Immature natural killer cell (primary cell): ENCODE measurements around the gene AP4M1. TPM values are rescaled to one million over a fixed set of nuclear protein-coding genes. Genes with fewer than 3 reads are reported as not detected.
A peak's percentile ranks its signal among the peaks of the same experiment; 100 is the strongest.

ENCODE experiments used
- DNase-seq, 3 donors: peaks; one replicate each; pipeline ENCODE4 v3.0.0; 2022; ENCODE audit warnings: mixed read lengths in 1 of 3
- H3K27ac Mint-ChIP-seq, 6 donors: one replicate each; pipeline ENCODE4 v1.8.0; 2020; ENCODE audit warnings: mixed read lengths in 6 of 6, mild to moderate bottlenecking in 5 of 6, inconsistent platforms in 4 of 6, moderate library complexity in 3 of 6
- H3K27me3 Mint-ChIP-seq, 3 donors: one replicate each; pipeline ENCODE4 v1.8.0; 2020 to 2021; ENCODE audit warnings: low read depth in 3 of 3, mild to moderate bottlenecking in 3 of 3, mixed read lengths in 3 of 3, moderate library complexity in 3 of 3, inconsistent platforms in 1 of 3
- H3K36me3 Mint-ChIP-seq, 3 donors: one replicate each; pipeline ENCODE4 v1.8.0; 2020; ENCODE audit warnings: mixed read lengths in 3 of 3, inconsistent platforms in 2 of 3, mild to moderate bottlenecking in 2 of 3
- H3K4me1 Mint-ChIP-seq, 2 donors: one replicate each; pipeline ENCODE4 v1.8.0; 2020; ENCODE audit warnings: inconsistent platforms in 2 of 2, mild to moderate bottlenecking in 2 of 2, mixed read lengths in 2 of 2, moderate library complexity in 1 of 2
- H3K4me3 Mint-ChIP-seq, 5 donors: one replicate each; pipeline ENCODE4 v1.8.0; 2020; ENCODE audit warnings: mild to moderate bottlenecking in 5 of 5, mixed read lengths in 5 of 5, inconsistent platforms in 3 of 5, moderate library complexity in 3 of 5
- H3K9me3 Mint-ChIP-seq, 6 donors: one replicate each; pipeline ENCODE4 v1.8.0; 2020; ENCODE audit warnings: mild to moderate bottlenecking in 6 of 6, mixed read lengths in 6 of 6, inconsistent platforms in 4 of 6, moderate library complexity in 3 of 6
- polyA plus RNA-seq, 3 donors: library from polyadenylated mRNA; unstranded; fragments of 300-500 nt; fragmentation: Illumina TruSeq; gene quantifications; one replicate each; pipeline ENCODE4 v1.2.3, GENCODE V29; 2021

Gene AP4M1
- polyA plus RNA-seq, 3 donors from 2014 or later: 7.1 to 12.9 (median 8.8) TPM

DNA sequence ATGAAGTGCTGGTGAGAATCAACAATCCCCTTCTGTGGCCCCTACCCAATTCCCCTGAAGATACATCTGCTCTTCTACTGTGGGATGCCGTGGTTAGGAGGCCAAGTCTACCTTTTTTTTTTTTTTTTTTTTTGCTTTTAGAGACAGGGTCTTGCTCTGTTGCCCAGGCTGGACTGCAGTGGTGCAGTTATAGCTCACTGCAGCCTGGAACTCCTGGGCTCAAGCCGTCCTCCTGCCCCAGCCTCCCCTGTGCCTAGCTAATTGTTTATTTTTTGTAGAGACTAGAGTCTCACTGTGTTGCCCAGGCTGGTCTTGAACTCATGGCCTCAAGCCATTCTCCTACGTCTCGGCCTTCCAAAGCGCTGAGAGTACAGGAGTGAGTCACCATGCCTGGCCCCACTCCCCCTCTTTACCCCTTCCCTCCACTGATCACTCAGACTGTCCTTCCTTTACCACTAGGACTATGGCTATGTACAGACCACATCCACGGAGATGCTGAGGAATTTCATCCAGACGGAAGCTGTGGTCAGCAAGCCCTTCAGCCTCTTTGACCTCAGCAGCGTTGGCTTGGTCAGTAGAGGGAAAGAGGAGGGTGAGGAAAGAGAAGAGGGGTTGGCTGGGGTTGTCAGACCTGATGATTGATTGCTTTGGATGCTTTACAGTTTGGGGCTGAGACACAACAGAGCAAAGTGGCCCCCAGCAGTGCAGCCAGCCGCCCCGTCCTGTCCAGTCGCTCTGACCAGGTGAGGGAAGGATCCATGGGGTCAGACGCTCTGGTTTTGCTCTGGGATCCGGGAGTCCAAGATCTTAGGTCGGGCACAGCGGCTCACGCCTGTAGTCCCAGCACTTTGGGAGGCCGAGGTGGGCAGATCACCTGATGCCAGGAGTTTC lies 1.8 kb downstream of the AP4M1 start:
- no peak for DNase-seq
- peaks cover 34% of the 10 kb centered on the region in 2 donors for H3K4me1 Mint-ChIP-seq
- H3K4me3 Mint-ChIP-seq: peak overlapping the region in 4 of 5 donors; percentile 71 to 96 (median 81)
- no peaks in the 10 kb centered on the region for H3K9me3 Mint-ChIP-seq
- peaks cover 7 to 19% (median 13%) of the 10 kb centered on the region in 3 donors for H3K36me3 Mint-ChIP-seq
- peaks cover 23 to 31% (median 28%) of the 10 kb centered on the region in 3 donors for H3K27me3 Mint-ChIP-seq
- peak overlapping the region; percentile 17 to 89 (median 84) for H3K27ac Mint-ChIP-seq

DNA sequence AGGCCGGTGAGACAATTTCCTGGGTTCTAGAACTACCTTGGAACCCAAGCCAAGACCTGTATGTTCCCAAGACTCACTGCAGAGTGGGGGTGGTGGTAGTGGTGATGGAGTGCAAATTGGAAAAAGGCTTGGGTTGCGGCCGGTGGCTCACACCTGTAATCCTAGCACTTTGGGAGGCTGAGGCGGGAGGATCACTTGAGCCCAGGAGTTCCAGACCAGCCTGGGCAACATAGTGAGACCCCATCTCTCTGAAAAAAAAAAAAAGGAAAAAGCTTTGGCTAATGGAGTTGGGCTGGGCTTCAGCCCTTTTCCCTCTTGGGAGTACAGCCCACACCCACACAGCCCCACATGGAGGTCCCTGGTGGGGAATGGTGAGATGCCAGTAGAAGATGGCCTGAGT lies 4.1 kb downstream of the AP4M1 start:
- Mint-ChIP-seq H3K27me3 (peaks cover 15 to 21% (median 19%) of the 10 kb centered on the region in 3 donors), H3K36me3 (peaks cover 0 to 15% (median 8%) of the 10 kb centered on the region in 3 donors), H3K4me1 (peaks cover 11 to 13% of the 10 kb centered on the region in 2 donors), H3K27ac (no peak overlapping the region), H3K4me3 (no peak overlapping the region), H3K9me3 (no peaks in the 10 kb centered on the region)
- DNase-seq: no peak

DNA sequence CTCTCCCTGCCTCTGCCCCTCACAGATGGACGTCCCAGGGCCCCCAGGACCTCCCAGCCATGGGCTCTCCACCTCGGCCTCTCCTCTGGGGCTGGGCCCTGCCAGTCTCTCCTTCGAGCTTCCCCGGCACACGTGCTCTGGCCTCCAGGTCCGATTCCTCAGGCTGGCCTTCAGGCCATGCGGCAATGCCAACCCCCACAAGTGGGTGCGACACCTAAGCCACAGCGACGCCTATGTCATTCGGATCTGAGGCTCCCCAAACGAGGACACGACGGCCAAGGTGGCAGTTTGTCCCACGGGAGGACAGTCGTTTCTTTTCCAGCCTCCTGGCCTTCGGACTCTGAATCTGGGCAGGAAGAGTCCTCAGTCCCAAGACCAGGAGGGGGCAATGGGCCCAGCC lies 5.2 kb downstream of the AP4M1 start:
- peaks cover 9 to 11% of the 10 kb centered on the region in 2 donors for H3K4me1 Mint-ChIP-seq
- peaks cover 0 to 23% (median 8%) of the 10 kb centered on the region in 3 donors for H3K36me3 Mint-ChIP-seq
- no peaks in the 10 kb centered on the region for H3K9me3 Mint-ChIP-seq
- no peak overlapping the region for H3K4me3 Mint-ChIP-seq
- peak overlapping the region in 1 of 6 donors; percentile 26 for H3K27ac Mint-ChIP-seq
- no peak for DNase-seq
- H3K27me3 Mint-ChIP-seq: peaks cover 4 to 10% (median 8%) of the 10 kb centered on the region in 3 donors

DNA sequence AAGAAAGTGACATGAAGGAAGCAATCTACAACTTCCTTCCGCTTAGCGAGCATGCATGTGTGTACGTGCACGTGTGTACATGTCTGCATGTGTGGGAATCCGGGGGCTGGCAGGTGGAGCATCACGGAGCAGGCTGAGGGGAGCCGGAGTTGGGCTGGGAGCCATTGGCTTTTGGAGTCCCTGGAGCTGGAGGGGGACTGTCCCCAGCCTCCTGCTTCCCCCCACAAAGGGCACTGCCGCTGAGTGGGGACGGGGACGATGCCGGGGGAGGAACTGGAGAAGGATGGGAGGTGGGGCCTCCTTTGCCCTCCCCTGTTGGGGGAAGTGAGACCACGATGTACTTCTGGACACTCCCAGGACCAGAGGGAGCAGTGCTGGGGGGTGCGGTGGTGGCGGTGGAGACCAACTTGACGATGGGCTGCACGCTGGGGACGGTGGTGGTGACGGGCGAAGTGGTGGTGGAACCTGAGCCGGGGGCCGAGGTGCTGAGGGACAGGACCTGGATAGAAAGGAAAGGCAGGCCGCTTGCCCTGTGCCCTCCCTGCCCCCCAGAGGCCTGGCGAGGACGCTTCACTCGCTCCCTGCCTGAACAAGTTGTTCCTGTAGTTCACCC lies 5.8 kb downstream of the AP4M1 start:
- DNase-seq: no peak
- Mint-ChIP-seq H3K9me3 (no peaks in the 10 kb centered on the region), H3K4me3 (no peak overlapping the region), H3K27ac (no peak overlapping the region), H3K4me1 (peaks cover 9 to 11% of the 10 kb centered on the region in 2 donors), H3K36me3 (peaks cover 0 to 26% (median 8%) of the 10 kb centered on the region in 3 donors), H3K27me3 (peaks cover 0 to 6% (median 5%) of the 10 kb centered on the region in 3 donors)

DNA sequence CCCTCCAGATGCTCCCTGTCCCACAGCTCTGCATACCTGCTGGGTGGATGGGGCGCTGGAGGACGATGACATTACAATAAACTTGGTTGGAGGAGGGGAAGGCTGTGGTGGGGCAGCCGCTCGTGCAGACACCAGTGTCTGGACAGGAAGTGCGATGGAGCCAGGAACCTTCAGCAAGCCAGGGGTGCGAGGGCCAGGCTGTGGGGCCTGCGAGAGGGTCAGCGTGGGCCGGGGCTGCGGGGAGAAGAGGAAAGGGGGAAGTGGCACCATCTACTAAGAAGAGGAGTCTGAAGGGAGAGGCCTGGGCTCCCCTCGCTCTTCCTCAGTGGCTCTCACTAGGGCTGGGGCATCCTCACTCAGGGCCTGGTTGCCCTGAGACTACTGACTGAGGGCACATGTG lies 6.4 kb downstream of the AP4M1 start:
- Mint-ChIP-seq H3K9me3 (no peaks in the 10 kb centered on the region), H3K27me3 (peaks cover 0 to 5% (median 0%) of the 10 kb centered on the region in 3 donors), H3K27ac (no peak overlapping the region), H3K36me3 (peaks cover 0 to 27% (median 8%) of the 10 kb centered on the region in 3 donors), H3K4me1 (peaks cover 3 to 6% of the 10 kb centered on the region in 2 donors), H3K4me3 (no peak overlapping the region)
- no peak for DNase-seq

DNA sequence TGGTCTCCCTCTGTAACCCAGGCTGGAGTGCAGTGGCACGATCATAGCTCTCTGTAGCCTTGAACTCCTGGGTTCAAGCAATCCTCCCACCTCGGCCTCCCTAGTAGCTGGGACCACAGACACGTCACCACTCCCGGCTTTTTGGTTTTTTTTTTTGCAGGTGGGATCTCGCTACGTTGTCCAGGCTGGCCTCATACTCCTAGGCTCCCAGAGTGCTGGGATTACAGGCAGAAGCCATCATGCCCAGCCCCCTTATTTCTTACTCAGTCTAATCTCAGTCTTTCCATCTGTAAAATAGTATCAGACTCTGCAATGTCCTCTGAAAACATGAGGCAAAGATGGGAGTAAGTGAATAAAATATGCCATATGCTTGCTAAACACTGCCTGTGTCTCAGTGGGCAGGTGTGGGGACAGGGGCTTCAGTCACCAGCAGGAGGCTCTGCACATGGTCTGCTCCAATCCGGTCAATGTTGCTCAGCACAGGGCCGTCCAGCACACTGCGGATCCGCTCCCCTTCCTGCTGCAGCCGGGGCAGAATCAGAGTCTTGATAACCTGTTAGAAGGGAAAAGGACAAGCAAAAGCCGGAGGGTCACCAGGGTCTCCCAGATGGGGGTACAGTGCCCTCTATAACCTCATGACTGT lies 8.2 kb downstream of the AP4M1 start:
- Mint-ChIP-seq H3K27me3 (no peaks in the 10 kb centered on the region), H3K27ac (no peak overlapping the region), H3K4me1 (peaks cover 0 to 2% of the 10 kb centered on the region in 2 donors), H3K9me3 (no peaks in the 10 kb centered on the region), H3K36me3 (peaks cover 0 to 31% (median 5%) of the 10 kb centered on the region in 3 donors), H3K4me3 (no peak overlapping the region)
- DNase-seq: no peak

DNA sequence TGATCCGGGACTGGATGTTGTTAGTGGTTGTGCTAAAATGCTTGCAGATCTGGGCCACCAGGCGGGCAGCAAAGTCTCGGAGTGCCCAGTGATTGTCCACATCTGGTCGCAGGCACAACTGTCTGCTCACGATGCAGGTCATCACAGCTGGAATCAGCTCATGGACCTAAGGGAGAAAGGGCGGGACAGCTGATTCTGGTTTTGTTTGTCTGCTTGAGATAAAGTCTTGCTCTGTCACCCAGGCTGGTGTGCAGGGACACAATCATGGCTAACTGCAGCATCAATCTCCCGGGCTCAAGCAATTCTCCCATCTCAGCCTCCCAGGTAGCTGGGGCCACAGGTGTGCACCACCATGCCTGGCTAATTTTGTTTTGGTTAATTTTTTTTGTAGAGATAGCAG lies 9.7 kb downstream of the AP4M1 start:
- no peaks in the 10 kb centered on the region for H3K9me3 Mint-ChIP-seq
- peaks cover 0 to 31% (median 5%) of the 10 kb centered on the region in 3 donors for H3K36me3 Mint-ChIP-seq
- H3K27me3 Mint-ChIP-seq: no peaks in the 10 kb centered on the region

DNA sequence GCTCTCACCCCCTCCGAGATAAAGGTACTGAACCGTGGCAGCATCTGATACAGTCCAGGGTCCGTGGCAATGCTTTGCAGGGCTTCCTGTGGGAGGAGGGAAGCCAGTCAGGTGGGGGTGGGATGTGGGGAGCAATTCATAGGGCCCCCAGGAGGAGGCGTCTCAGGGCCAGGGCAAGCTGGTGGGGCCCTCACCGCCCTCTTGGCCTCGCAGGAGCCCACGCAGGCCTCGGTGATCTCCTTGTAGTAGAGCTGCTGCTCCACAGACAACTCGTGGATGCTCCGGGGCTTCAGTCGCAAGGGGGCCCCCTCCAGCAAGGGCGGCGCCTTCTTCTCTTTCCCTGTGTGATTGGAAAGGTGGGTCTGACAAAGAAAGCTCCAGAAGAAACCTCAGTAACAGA lies 10.5 kb downstream of the AP4M1 start:
- no peak for DNase-seq
- Mint-ChIP-seq H3K27ac (no peak overlapping the region), H3K27me3 (no peaks in the 10 kb centered on the region), H3K4me1 (peaks cover 5 to 7% of the 10 kb centered on the region in 2 donors), H3K4me3 (no peak overlapping the region), H3K36me3 (peaks cover 0 to 32% (median 5%) of the 10 kb centered on the region in 3 donors), H3K9me3 (no peaks in the 10 kb centered on the region)

More for the DNA sequence above, 9.7 kb downstream of the AP4M1 start:
- Mint-ChIP-seq H3K4me1 (peaks cover 0 to 5% of the 10 kb centered on the region in 2 donors), H3K27ac (no peak overlapping the region), H3K4me3 (no peak overlapping the region)
- no peak for DNase-seq

DNA sequence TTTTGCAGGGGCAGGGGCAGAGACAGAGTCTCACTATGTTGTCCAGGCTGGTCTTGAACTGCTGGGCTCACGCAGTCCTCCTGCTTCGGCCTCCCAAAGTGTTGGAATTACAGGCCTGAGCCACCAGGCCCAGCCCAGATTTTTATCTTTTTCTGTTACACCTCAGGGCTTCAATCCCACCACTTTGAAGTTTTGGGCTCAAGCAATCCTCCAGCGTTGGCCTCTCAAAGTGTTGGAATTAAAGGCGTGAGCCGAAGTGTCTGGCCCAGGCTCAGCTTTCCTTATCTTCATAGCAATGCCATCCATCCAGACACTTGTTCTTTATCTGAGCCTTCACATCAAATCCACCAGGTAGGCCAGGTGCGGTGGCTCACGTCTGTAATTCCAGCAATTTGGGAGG lies 13.6 kb downstream of the AP4M1 start:
- Mint-ChIP-seq H3K27me3 (peaks cover 4 to 11% (median 6%) of the 10 kb centered on the region in 3 donors), H3K9me3 (no peaks in the 10 kb centered on the region), H3K27ac (no peak overlapping the region), H3K4me3 (no peak overlapping the region), H3K36me3 (peaks cover 0 to 20% (median 0%) of the 10 kb centered on the region in 3 donors), H3K4me1 (peaks cover 22 to 23% of the 10 kb centered on the region in 2 donors)
- DNase-seq: no peak

DNA sequence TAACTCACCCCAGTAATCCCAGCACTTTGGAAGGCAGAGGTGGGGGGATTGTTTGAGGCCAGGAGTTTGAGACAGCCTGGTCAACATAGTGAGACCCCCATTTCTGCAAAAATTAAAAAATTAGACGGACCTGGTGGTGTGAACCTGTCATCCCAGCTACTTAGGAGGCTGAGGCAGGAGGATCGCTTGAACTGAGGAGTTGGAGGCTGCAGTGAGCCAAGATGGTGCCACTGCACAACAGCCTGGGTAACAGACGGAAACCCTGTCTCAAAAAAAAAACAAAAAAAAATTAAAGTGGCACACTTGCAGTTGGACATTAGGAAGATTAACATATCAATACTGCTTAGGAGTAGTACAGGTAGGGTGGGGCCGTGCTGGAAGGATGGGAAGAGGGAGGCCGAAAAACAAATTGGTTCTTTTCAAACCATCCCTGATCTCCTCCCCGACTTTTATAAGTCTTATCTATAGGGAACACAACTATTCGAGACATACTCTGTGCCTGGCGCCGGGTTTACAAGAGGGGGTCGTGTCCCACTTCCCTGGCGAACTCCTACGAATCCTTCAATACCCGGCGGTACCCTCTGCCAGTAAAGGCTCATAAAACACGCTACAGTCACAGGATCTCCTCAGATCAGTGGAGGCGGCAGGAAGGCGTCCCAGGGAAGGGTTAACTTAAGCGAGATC lies 17.1 kb downstream of the AP4M1 start:
- H3K9me3 Mint-ChIP-seq: no peaks in the 10 kb centered on the region
- no peak for DNase-seq
- H3K4me1 Mint-ChIP-seq: peaks cover 32% of the 10 kb centered on the region in 2 donors
- H3K4me3 Mint-ChIP-seq: peak overlapping the region; percentile 90 to 97 (median 92)
- H3K36me3 Mint-ChIP-seq: peaks cover 0 to 5% (median 0%) of the 10 kb centered on the region in 3 donors
- H3K27me3 Mint-ChIP-seq: peaks cover 4 to 11% (median 6%) of the 10 kb centered on the region in 3 donors
- H3K27ac Mint-ChIP-seq: peak overlapping the region; percentile 97 to 99 (median 98)

DNA sequence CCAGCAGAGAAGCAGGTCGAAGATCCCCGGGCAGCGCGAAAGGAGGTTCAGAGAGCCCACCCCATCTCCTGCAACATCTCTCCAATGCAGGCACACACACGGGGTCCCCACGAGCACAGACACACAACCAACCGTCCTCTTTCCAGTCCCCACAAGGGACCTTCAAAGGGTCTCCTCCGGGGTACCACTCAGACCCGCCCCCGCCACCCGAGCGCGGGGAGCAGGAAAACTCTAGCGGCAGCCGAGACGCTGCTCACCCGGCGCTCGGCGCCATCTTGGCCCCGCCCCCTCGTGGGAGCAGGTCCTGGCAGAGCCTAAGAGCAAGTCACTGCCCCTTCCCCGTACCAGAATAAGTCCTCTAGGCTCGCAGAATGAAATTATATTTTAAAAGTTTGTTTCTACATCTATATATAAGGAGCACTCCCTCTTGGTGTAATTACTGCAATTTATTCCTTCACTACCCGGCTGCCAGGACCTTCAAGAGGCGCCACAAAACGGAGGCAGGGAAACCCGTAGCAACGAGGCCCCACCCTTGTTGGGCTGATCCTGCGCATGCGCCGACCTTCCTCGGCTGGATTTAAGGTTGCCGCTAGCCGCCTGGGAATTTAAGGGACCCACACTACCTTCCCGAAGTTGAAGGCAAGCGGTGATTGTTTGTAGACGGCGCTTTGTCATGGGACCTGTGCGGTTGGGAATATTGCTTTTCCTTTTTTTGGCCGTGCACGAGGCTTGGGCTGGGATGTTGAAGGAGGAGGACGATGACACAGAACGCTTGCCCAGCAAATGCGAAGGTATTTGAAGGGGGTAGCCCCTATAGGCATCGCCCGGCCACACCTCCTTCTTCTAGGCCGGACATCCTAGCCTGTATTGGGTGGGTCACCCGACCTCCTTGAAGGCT lies 17.9 kb downstream of the AP4M1 start, which contains the start of the genes CNPY4 and TAF6:
CNPY4 (plus strand) TSS at position 563 of the 898 bp plus-strand sequence; CDS start at position 674, 111 bp downstream.
TAF6 (minus strand) TSS at position 287 of the 898 bp plus-strand sequence. CDS start 5,149 bp downstream, outside the sequence.
- peak; percentile 94 to 96 (median 95) for DNase-seq
- peaks cover 4 to 11% (median 6%) of the 10 kb centered on the region in 3 donors for H3K27me3 Mint-ChIP-seq
- peak within 1 kb of the TSS; percentile 90 to 97 (median 92) for H3K4me3 Mint-ChIP-seq
- peaks cover 0 to 3% (median 0%) of the 10 kb centered on the region in 3 donors for H3K36me3 Mint-ChIP-seq
- peak within 1 kb of the TSS; percentile 97 to 99 (median 98) for H3K27ac Mint-ChIP-seq
- H3K4me1 Mint-ChIP-seq: peaks cover 33 to 34% of the 10 kb centered on the region in 2 donors
- H3K9me3 Mint-ChIP-seq: no peaks in the 10 kb centered on the region
